ENCODE data around the gene DSCAML1. TPM values are rescaled to one million over a fixed set of nuclear protein-coding genes. Genes with fewer than 3 reads are reported as not detected.

Gene DSCAML1
- total RNA-seq, 6 experiments from 2014 or later: not detected

GRCh38 chr11:117544130-117544800, 252.8 kb downstream of the DSCAML1 start:
- no peaks in the 10 kb centered on the region for H3K36me3 Mint-ChIP-seq (ENCODE audit: low read depth)
- H3K4me3 Mint-ChIP-seq: no peak overlapping the region
- H3K4me1 Mint-ChIP-seq (ENCODE audit: low read depth): no peaks in the 10 kb centered on the region
- TF ChIP-seq, protein P1, sequence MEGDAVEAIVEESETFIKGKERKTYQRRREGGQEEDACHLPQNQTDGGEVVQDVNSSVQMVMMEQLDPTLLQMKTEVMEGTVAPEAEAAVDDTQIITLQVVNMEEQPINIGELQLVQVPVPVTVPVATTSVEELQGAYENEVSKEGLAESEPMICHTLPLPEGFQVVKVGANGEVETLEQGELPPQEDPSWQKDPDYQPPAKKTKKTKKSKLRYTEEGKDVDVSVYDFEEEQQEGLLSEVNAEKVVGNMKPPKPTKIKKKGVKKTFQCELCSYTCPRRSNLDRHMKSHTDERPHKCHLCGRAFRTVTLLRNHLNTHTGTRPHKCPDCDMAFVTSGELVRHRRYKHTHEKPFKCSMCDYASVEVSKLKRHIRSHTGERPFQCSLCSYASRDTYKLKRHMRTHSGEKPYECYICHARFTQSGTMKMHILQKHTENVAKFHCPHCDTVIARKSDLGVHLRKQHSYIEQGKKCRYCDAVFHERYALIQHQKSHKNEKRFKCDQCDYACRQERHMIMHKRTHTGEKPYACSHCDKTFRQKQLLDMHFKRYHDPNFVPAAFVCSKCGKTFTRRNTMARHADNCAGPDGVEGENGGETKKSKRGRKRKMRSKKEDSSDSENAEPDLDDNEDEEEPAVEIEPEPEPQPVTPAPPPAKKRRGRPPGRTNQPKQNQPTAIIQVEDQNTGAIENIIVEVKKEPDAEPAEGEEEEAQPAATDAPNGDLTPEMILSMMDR (IDR thresholded peaks at IDR 0.05): no peak
- no peaks in the 10 kb centered on the region for H3K9me3 Mint-ChIP-seq
- peaks cover 56% of the 10 kb centered on the region for H3K27me3 Mint-ChIP-seq (ENCODE audit: insufficient read depth)
- DNase-seq: no peak
- no peak overlapping the region for H3K27ac Mint-ChIP-seq

GRCh38 chr11:117541211-117541610, 255.8 kb downstream of the DSCAML1 start:
- no peaks in the 10 kb centered on the region for H3K9me3 Mint-ChIP-seq
- TF ChIP-seq, protein P1 (IDR thresholded peaks at IDR 0.05): no peak
- no peak for DNase-seq
- peaks cover 54% of the 10 kb centered on the region for H3K27me3 Mint-ChIP-seq (ENCODE audit: insufficient read depth)
- H3K36me3 Mint-ChIP-seq (ENCODE audit: low read depth): no peaks in the 10 kb centered on the region
- H3K4me1 Mint-ChIP-seq (ENCODE audit: low read depth): no peaks in the 10 kb centered on the region
- no peak overlapping the region for H3K4me3 Mint-ChIP-seq
- H3K27ac Mint-ChIP-seq: no peak overlapping the region

DNA sequence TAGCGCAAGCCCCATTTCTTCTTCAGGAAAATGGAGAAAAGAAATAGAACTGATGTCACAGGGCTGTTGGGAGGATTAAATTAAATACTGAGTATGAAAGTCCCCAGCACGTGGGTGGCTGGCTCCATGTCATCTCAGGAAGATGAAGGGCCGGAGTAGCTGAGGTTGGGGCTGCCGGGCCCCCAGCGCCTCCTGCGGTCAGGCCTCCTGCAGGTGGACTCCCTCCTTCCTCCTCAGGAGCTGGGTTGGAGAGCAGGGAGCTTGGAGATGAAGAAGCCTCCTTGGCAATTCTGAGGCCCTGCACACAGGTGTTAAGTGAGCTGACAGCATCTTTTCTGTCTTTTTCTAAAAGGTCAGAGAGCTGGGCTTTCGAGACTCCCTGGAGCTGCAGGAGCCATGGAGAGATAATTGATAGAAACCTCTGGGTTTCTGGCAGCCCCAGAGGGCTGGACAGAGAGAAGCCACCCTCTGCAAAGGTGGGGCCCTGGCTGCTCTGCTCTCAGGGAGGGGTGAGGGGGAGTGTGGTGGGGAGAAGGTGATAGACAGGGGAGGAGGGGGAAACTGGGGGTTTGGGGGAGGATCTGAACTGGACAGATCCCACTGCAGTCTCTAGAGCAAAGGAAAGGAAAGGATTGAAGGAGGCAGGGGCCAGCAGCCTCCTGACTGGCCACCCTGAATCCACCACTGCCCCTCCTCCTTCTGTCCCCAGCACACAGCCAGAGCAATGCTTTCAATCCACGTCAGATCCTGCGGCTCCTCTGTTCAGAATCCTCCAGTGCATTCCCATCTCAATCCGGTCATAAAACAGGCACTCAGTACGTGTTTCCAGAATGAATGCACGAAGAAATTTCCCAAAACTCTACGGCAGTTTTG, 258.5 kb downstream of the DSCAML1 start:
- Mint-ChIP-seq H3K27me3 (ENCODE audit: insufficient read depth) (peaks cover 50% of the 10 kb centered on the region), H3K4me3 (no peak overlapping the region), H3K4me1 (ENCODE audit: low read depth) (no peaks in the 10 kb centered on the region), H3K27ac (no peak overlapping the region), H3K9me3 (no peaks in the 10 kb centered on the region), H3K36me3 (ENCODE audit: low read depth) (no peaks in the 10 kb centered on the region)
- TF ChIP-seq, protein P1 (IDR thresholded peaks at IDR 0.05): no peak
- DNase-seq: peak; percentile 46

DNA sequence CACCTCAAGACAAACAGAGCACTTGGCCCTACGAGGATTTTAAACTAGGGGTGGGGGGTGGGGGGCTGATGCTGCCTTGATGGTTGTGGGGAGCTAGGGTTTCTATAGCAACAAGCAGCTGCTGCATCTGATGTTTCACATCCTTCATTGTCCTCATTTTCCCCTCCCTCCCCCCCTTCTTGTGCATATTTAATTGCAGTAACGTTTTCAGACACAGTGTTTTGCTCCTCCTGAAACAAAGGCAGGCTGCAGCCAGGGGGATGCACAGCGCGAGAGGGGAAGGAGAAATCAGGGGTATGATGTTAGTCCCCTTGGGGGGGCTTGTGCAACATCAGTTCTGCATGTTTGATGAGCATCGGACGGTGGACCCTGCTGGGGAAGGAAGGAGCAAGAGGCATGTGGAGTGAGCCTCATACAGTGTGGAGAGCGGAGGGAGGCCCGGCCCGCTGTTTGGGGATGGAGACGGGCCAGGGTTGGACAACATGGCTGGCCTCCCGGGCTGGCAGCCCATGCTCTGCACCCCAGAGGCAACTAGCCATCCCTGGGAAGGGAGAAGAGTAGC, 261.1 kb downstream of the DSCAML1 start:
- Mint-ChIP-seq H3K4me3 (no peak overlapping the region), H3K36me3 (ENCODE audit: low read depth) (no peaks in the 10 kb centered on the region), H3K4me1 (ENCODE audit: low read depth) (no peaks in the 10 kb centered on the region), H3K9me3 (no peaks in the 10 kb centered on the region), H3K27ac (no peak overlapping the region), H3K27me3 (ENCODE audit: insufficient read depth) (peaks cover 32% of the 10 kb centered on the region)
- no peak for DNase-seq
- TF ChIP-seq, protein P1 (IDR thresholded peaks at IDR 0.05): no peak

DNA sequence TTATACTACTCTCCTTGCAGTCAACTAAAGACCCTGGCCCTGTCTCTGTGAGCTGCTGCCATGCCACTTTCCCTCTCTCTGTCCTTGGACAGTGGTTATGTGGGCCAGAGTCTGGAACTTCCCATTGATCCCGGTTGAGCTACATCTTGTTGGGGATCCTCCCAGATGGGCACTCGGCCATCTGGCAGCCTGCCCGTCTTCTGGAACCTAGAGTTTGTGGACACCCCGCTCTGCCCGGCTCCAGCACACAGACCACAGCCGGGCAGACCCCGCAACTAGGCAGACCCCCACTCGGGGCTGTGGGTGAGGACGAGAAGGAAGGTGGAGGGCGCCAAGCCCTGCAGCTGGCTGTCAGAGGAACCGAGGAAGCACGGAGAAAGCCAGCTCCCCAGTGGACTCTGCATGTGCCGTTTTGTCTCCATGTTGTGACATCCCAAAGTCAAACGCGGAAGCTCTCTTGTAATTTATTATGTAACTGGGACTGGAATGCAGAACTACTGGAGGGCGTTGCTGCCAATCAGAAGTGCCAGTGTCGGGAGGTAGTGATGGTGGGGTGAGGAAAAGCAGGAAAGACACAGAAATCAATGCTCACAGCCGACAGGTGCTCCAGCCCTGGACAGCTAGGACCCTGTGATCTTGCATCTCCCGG, 261.7 kb downstream of the DSCAML1 start:
- TF ChIP-seq, protein P1 (IDR thresholded peaks at IDR 0.05): no peak
- no peak overlapping the region for H3K4me3 Mint-ChIP-seq
- H3K27ac Mint-ChIP-seq: no peak overlapping the region
- no peak for DNase-seq
- no peaks in the 10 kb centered on the region for H3K9me3 Mint-ChIP-seq
- no peaks in the 10 kb centered on the region for H3K4me1 Mint-ChIP-seq (ENCODE audit: low read depth)
- no peaks in the 10 kb centered on the region for H3K36me3 Mint-ChIP-seq (ENCODE audit: low read depth)
- H3K27me3 Mint-ChIP-seq (ENCODE audit: insufficient read depth): peaks cover 30% of the 10 kb centered on the region
